ENCODE results near the gene SPO11. TPM values are rescaled to one million over a fixed set of nuclear protein-coding genes. Genes with fewer than 3 reads are reported as not detected.

SPO11 gene
- total and polyA plus RNA-seq, 2 of the 8 experiments (the other 6 are each of a cell fraction or from before 2014, with no cell fraction given), result not detected

DNA sequence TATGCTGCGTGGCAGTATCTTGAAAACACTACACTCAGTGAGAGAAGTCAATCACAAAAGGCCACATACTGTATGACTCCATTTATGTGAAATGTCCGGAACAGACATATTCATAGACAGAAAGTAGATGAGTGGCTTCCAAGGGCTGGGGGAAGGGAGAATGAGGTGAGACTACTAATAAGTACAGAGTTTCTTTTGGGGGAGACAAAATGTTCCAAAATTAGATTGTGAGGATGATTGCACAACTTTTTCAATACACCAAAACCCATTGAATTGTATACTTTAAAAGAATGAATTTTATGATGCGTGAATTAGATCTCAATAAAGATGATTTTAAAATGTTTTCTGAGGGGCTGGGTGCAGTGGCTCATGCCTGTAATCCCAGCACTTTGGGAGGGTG, 9.2 kb upstream of the SPO11 start:
- Histone ChIP-seq H3K27ac (ENCODE audit: low read depth, low read length) (no peak overlapping the region), H3K9ac (replicated peaks in 1 of 4; ENCODE audit: extremely low read depth in 1 of 4, low read depth in 3 of 4, low read length in 3 of 4) (no peak overlapping the region), H3K4me1 (replicated peaks in 1 of 4; ENCODE audit: control insufficient read depth in 3 of 4, insufficient read depth in 4 of 4, low read length in 3 of 4) (peaks cover 0 to 4% (median 2%) of the 10 kb centered on the region in 4 experiments; a peak in 3 of 7 replicates), H3K27me3 (replicated peaks in 1 of 4; ENCODE audit: control insufficient read depth in 3 of 4, extremely low read depth in 1 of 4, insufficient read depth in 3 of 4, low read length in 3 of 4) (peaks cover 0 to 2% (median 0%) of the 10 kb centered on the region in 4 experiments; a peak in 2 of 7 replicates), H2AFZ (ENCODE audit: low read length) (no peak overlapping the region), H3K23me2 (ENCODE audit: low read depth, low read length) (no peaks in the 10 kb centered on the region), H2AK5ac (ENCODE audit: low read depth, low read length) (no peak overlapping the region), H2BK12ac (ENCODE audit: low read depth, low read length) (no peak overlapping the region), H3K56ac (replicated peaks; ENCODE audit: insufficient read length, low read depth, low read length) (no peak overlapping the region), H2BK20ac (ENCODE audit: low read length) (no peak overlapping the region), H3K4ac (replicated peaks; ENCODE audit: insufficient read length, low read depth, low read length) (no peak overlapping the region), H2BK120ac (replicated peaks; ENCODE audit: low read depth, low read length) (no peak overlapping the region), H4K5ac (ENCODE audit: insufficient read length, low read depth, low read length) (no peak overlapping the region), H4K91ac (replicated peaks; ENCODE audit: insufficient read length, low read length) (no peak overlapping the region), H4K20me1 (replicated peaks in 1 of 2; ENCODE audit: control insufficient read depth in 1 of 2, insufficient read depth in 2 of 2, low read length in 2 of 2) (no peaks in the 10 kb centered on the region), H3K9me3 (ENCODE audit: insufficient read depth in 2 of 2, low read depth in 1 of 2, low read length in 1 of 2) (no peaks in the 10 kb centered on the region), H3K14ac (ENCODE audit: insufficient read length) (no peak overlapping the region), H3K79me2 (ENCODE audit: control insufficient read depth in 1 of 2, insufficient read depth in 2 of 2, low read length in 2 of 2) (no peaks in the 10 kb centered on the region), H3K79me1 (ENCODE audit: low read depth, low read length) (no peaks in the 10 kb centered on the region), H2BK5ac (ENCODE audit: low read depth, low read length) (no peak overlapping the region), H3K4me3 (ENCODE audit: extremely low read depth in 1 of 4, insufficient read depth in 2 of 4, low read depth in 3 of 4, low read length in 4 of 4) (no peak overlapping the region), H3K4me2 (ENCODE audit: insufficient read depth in 1 of 2, low read depth in 2 of 2, low read length in 2 of 2) (no peak overlapping the region), H4K8ac (ENCODE audit: extremely low read depth, insufficient read depth, low read length) (no peak overlapping the region), H2BK15ac (ENCODE audit: low read length) (no peak overlapping the region), H3K18ac (ENCODE audit: extremely low read depth, low read length) (no peak overlapping the region), H3K36me3 (ENCODE audit: control insufficient read depth in 2 of 4, insufficient read depth in 4 of 4, low read length in 3 of 4) (no peaks in the 10 kb centered on the region), H3K23ac (ENCODE audit: insufficient read length) (no peak overlapping the region)
- FAIRE-seq, result no peak
- DNase-seq (ENCODE audit: low read depth in 1 of 2, low spot score in 2 of 2), result no peak
- 82% methylated on average over 3 of the region's 3 CpGs; no CpG with 5 or more reads in 1 of the 2 experiments for WGBS, 2 experiments (ENCODE audit: extremely low coverage in 1 of 2, insufficient coverage in 1 of 2, insufficient read length in 1 of 2, insufficient replicate concordance in 2 of 2, low coverage in 1 of 2, low lambda C conversion rate in 2 of 2, missing lambda C conversion rate in 1 of 2)
- ChIA-PET POLR2A (ENCODE audit: partially characterized antibody) (no interaction called here), CTCF (ENCODE audit: partially characterized antibody) (interaction anchor here (1.3 kb wide), 1 partner anchor 27 kb away, joined by 3 read pairs; no protein-coding TSS in a partner anchor)
- TF ChIP-seq KDM4A (IDR thresholded peaks at IDR 0.05; ENCODE audit: low read depth, low read length, severe bottlenecking), result no peak
- TF ChIP-seq SAP30 (IDR thresholded peaks at IDR 0.05; ENCODE audit: insufficient read depth, insufficient replicate concordance, low read length), result no peak
- no peak for TF ChIP-seq SIRT6 (IDR thresholded peaks at IDR 0.05; ENCODE audit: low read length)
- TF ChIP-seq POLR2AphosphoS5 (IDR thresholded peaks at IDR 0.05; ENCODE audit: low read depth, low read length), result no peak
- TF ChIP-seq BRCA1 (IDR thresholded peaks at IDR 0.05; ENCODE audit: low read depth, low read length), result no peak
- TF ChIP-seq SIX5 (IDR thresholded peaks at IDR 0.05; ENCODE audit: low read depth, low read length), result no peak
- no peak for TF ChIP-seq SP4 (IDR thresholded peaks at IDR 0.05; ENCODE audit: low read length)

All from H1 (cell line).